GM12891 (cell line): ENCODE measurements around the gene APC.
A peak's percentile ranks its signal among the peaks of the same experiment; 100 is the strongest.
"Not testable (repeated sequence)": the region's sequence is repeated elsewhere in the genome, so short reads cannot be mapped to it uniquely, and the experiment has no call there.

ENCODE experiments used
- DNase-seq: peaks from one replicate; pipeline ENCODE4 v3.0.0; 2011; ENCODE audit warnings: low spot score; ENCODE audit not compliant: insufficient read length
- FAIRE-seq: peaks from 2 replicates; lab custom pipeline; 2011; peaks lifted over from hg19 to GRCh38; lab: Jason Lieb, UNC
- PAX5 ChIP-seq: IDR thresholded peaks from 2 replicates; pipeline ENCODE4 v1.6.1; 2011; ENCODE audit warnings: low read length, moderate library complexity, mild to moderate bottlenecking; ENCODE audit not compliant: insufficient read depth, severe bottlenecking
- POLR2A ChIP-seq: IDR thresholded peaks from 2 replicates; pipeline ENCODE4 v1.6.1; 2011; ENCODE audit warnings: low read depth, low read length, control low read depth
- POLR2AphosphoS5 ChIP-seq: IDR thresholded peaks from 2 replicates; pipeline ENCODE4 v1.6.1; 2011; ENCODE audit warnings: low read depth, low read length, control low read depth
- POU2F2 ChIP-seq: IDR thresholded peaks from 2 replicates; pipeline ENCODE4 v1.6.1; 2011; ENCODE audit warnings: low read depth, mild to moderate bottlenecking, control low read depth, low read length, moderate library complexity
- SPI1 ChIP-seq: IDR thresholded peaks from 2 replicates; pipeline ENCODE4 v1.6.1; 2011; ENCODE audit warnings: low read depth, low read length, control low read depth
- TAF1 ChIP-seq: IDR thresholded peaks from 2 replicates; pipeline ENCODE4 v1.6.1; 2011; ENCODE audit warnings: low read depth, low read length, control low read depth

Gene APC

DNA sequence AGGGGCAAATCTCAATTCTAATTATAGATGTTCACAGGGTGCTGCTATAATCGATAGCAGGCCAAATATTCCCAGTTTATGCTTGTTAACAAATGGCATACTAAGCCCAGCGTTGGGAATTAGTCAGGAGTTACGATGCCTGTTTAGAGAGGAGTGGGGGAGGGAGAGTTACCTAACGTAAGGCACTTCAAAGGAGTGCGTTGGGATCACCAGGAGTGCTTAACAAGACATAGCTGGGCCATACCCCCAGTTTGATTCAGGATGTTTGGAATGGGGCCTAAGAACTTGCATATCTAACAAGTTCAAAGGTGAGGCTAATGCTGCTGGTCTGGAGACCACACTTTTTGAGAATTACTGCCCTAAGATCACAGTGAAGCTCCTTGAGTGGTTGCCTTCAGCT is 108.9 kb downstream of the APC start:
- no peak for TF ChIP-seq SPI1
- no peak for DNase-seq
- no peak for FAIRE-seq

DNA sequence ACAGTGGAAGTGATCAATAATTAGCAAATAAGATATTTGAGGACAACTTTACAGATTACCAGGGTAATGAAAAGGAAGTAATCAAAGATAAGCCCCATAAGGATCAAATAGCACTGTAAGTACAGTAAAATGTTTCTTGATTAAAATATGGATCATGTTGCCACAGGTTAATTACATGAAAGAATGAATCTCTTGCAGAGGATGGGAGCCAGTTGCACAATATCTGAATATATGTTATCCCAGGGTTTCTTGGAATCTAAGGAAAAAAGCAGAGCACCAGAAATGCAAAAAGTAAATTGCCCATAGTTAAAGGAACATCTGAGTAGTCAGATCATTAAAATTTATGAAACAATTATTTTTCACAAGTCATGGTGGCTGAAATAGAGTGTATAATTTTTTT is 109.6 kb downstream of the APC start:
- DNase-seq (no peak), FAIRE-seq (no peak)
- TF ChIP-seq TAF1: no peak
- TF ChIP-seq PAX5: no peak
- TF ChIP-seq POLR2A: no peak
- TF ChIP-seq SPI1: no peak
- TF ChIP-seq POU2F2: no peak
- TF ChIP-seq POLR2AphosphoS5: no peak

DNA sequence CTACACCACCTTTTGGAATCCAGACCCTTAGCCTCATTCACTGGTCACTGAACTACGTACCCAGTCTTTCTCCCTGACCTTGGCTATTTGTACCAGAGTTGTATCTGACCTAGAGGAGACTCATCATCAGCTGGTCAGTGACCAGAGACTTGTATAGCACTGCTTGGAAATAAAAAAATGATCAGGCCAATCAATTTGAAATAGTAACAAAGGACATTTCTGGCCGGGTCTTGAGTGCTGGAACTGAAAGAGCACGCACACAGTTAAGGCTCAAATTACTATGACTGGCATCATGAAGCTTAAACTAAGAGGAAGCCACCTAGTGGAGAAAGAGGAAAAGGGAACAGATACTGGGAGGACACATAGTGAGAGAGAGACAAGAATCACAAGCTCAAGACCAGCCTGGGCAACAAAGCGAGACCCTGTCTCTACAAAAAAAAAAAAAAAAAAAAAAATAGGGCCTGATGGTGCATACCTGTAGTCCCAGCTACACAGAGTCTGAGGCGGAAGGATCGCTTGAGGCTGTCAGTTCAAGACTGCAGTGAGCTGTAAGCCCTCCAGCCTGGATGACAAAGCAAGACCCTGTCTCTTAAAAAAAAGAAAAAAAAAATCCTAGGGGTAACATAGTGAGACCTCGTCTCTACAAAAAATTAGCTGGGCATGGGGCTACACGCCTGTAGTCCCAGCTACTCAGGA is 110.6 kb downstream of the APC start:
- TF ChIP-seq POLR2AphosphoS5 (no peak), SPI1 (peak; percentile 79)
- FAIRE-seq (peak; percentile 90), DNase-seq (peak; percentile 14)

DNA sequence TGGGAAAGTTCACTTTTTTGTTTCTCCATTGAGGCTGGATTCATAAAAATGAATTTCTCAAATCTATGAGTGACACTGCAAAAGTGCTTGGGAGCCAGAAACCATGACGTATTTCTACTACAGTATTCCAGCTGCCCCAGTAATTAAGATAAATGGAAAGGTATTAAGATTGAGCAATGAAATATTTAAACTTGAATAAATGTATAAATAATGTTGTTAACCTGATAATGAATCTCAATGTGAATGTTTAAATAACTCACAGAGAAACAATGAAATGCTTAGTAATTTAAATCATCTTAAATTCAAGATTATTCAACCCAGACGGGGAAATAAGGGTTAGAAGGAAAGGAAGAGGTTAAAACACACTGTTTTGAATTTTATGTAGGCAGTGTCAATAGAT is 112.2 kb downstream of the APC start:
- FAIRE-seq: no peak
- no peak for DNase-seq
- no peak for TF ChIP-seq POLR2A
- TF ChIP-seq SPI1: no peak
- no peak for TF ChIP-seq PAX5
- TF ChIP-seq POLR2AphosphoS5: no peak
- TF ChIP-seq POU2F2: no peak
- no peak for TF ChIP-seq TAF1

DNA sequence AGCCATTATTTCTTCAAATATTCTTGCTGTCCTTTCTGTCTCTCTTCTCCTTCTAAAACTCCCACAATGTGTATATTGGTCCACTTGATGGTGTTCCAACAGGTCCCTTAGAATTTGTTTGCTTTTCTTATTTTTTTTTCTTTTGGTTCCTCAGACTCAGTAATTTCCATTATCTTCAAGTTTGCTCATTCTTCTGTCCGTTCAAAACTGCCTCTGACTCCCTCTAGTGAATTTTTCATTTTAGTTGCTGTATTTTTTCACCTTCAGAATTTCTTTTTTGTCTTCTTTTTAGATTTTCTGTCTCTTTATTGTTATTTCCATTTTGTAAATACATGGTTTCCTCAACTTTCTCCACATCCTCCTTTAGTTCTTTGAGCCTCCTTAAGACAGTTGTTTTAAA is 117.0 kb downstream of the APC start:
- TF ChIP-seq TAF1: no peak
- TF ChIP-seq SPI1: no peak
- no peak for TF ChIP-seq POU2F2
- no peak for TF ChIP-seq PAX5
- TF ChIP-seq POLR2A: no peak
- TF ChIP-seq POLR2AphosphoS5: no peak
- DNase-seq (no peak), FAIRE-seq (no peak)

DNA sequence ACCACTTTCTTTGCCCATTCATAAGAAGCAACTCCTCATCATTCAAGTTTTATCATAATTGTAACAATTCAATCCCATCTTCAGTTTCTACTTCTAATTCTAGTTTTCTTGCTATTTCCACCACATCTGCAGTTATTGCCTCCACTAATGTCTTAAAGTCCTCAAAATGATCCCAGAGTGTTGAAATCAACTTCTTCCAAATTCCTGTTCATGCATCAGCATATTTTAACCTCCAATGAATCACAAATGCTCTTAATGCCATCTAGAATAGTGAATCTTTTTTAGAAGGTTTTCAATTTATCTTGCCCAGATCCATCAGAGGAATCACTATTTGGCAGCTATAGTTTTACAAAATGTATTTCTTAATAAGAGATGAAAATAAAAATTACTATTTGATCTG is 120.2 kb downstream of the APC start:
- TF ChIP-seq POLR2A (no peak), PAX5 (no peak), POLR2AphosphoS5 (no peak), TAF1 (no peak), POU2F2 (no peak), SPI1 (no peak)
- FAIRE-seq: no peak
- DNase-seq: no peak

DNA sequence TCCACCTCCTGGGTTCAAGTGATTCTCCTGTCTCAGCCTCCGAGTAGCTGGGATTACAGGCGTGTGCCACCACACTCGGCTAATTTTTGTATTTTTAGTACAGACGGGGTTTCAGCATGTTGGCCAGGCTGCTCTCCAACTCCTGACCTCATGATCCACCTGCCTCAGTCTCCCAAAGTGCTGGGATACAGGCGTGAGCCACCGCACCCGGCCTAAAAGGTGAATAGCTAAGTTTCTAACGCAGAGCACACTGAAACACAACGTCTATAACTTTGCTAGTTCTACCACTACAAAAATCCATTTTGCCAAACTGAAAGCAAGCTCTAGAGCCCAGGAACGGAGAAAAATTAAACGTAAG is 122.9 kb downstream of the APC start:
- not testable (repeated sequence) for FAIRE-seq

DNA sequence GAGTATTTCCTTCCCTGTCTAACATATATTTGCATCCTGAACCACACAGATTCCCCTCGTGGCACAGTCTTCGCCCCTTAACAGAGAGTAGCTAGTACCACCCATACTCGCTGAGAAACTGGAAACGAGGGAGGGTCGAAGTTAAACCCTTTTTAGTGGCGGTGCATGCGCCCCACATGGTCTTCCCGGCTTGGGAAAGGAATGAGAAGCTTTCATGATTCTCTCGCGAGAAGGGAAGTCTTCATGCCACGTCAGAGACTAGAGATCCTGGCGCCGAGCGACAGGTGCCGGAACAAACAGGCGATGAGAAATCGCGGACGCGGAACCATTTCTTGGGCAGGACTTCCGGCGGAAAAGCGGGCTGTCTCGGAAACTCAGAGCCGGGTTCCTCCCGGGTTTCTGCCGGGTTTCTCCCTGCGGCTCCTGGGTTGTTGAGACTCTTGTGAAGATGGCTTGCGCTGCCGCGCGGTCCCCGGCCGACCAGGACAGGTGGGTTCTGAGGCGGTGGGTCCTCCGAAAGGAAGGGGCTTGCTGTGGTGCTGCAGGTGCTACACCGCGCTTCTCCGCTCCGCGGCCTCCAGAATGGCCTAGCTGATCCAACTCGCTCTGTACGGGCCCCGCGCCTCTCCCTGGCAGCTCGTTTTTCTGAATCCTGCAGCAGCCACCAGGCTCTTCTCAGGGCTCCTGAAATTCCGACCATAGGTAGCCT is 123.4 kb downstream of the APC start, which contains the start of gene SRP19:
Gene SRP19, plus strand, starts transcription at position 359 of the 709 bp plus-strand sequence. Its CDS starts 90 bp downstream, at position 449.
- DNase-seq (peak; percentile 81), FAIRE-seq (peak; percentile 86)
- peak; percentile 6; the same call in 1 of the 2 replicates for TF ChIP-seq POU2F2
- peak; percentile 66 for TF ChIP-seq TAF1
- no peak for TF ChIP-seq PAX5
- TF ChIP-seq POLR2AphosphoS5: peak; percentile 78; the same call in 1 of the 2 replicates
- TF ChIP-seq SPI1: peak; percentile 25; the same call in 1 of the 2 replicates
- peak; percentile 82 for TF ChIP-seq POLR2A

More for the DNA sequence above, 122.9 kb downstream of the APC start:
- DNase-seq: not testable (repeated sequence)

DNA sequence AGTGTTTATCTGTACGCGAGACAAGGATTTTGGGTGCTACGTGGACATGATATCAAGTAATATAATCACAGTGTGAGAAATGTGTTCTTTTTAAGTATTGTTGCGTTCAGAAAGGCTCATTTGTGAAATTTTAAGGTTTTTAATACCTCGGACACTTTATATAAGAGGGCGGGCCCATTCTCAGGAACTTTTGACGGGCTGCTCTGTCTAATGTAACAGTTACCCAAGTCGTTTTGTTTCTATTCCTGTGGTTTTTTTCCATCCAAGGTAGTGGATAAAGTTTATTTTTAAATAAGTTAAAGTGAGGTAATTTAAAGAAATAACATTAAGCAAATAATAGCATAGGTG is 123.9 kb downstream of the APC start:
- no peak for TF ChIP-seq POLR2A
- TF ChIP-seq PAX5: no peak
- no peak for TF ChIP-seq POU2F2
- no peak for TF ChIP-seq TAF1
- no peak for TF ChIP-seq SPI1
- TF ChIP-seq POLR2AphosphoS5: no peak
- no peak for FAIRE-seq
- DNase-seq: no peak

DNA sequence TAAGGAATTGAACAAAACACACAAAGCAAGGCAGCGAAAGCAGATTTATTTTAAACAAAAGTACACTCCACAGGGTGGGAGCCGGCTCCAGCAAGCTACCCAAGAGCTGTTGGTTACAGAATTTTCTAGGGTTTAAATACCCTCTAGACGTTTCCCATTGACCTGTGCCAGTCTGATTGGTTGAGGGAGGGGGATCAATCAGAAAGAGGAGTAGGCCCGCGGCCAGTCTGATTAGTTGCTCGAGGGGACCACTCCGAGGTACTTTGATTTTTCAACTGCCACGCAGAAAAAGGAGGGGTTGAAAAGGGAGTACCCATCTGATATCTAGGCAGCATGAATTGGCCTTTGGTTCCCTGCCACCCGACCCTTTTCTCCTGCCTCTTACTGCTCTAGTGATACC is 124.4 kb downstream of the APC start:
- no peak for FAIRE-seq
- TF ChIP-seq POU2F2 (no peak), TAF1 (no peak)
- DNase-seq: no peak
